ENCODE measurements around the gene ADPRHL1. TPM values are rescaled to one million over a fixed set of nuclear protein-coding genes. Genes with fewer than 3 reads are reported as not detected.

ADPRHL1 gene
- total RNA-seq, 2 experiments from 2014 or later, result 0.42 to 0.47 TPM

DNA sequence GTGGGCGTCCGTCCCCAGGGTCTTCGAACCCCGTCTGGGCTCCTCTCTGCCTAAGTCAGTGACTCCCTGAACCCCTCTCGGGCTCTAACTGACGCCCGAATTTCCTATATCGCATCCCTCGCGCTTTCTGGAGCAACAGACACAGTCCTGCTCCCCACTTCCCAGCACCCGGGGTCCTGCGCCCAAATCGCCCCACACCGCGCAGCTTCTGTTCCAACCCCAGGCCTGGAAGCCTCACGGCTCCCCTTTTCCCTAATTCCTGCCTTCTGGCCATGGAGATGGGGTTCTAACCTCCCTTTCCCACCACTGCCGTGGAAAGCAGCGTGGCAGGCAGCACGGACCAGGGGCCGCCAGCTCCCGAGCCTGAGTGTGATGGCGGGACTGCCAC lies 87.7 kb downstream of the ADPRHL1 start:
- ChIA-PET CTCF (no interaction called here), POLR2A (no interaction called here)
- ATAC-seq (ENCODE audit: poor library complexity), result no peak
- peaks cover 19% of the 10 kb centered on the region for H3K27me3 Mint-ChIP-seq
- H3K27me3 ChIP-seq (ENCODE audit: control insufficient read depth in 1 of 2, insufficient read depth in 2 of 2, low read length in 2 of 2), result peaks cover 24 to 25% of the 10 kb centered on the region in 2 experiments
- peaks cover 14% of the 10 kb centered on the region for H3K4me1 ChIP-seq (ENCODE audit: insufficient read depth, low read length)
- H3K27ac Mint-ChIP-seq, result no peak overlapping the region
- H3K4me1 Mint-ChIP-seq (ENCODE audit: low read depth), result peaks cover 8% of the 10 kb centered on the region
- H3K9me3 Mint-ChIP-seq, result no peaks in the 10 kb centered on the region
- H3K27ac ChIP-seq (ENCODE audit: low read depth in 1 of 2, low read length in 2 of 2), result no peak overlapping the region
- no peaks in the 10 kb centered on the region for H3K36me3 ChIP-seq (ENCODE audit: insufficient read depth, low read length)
- intact Hi-C loops (cut with DNase I, micrococcal nuclease), result no loop called here
- no peak overlapping the region for H3K4me3 ChIP-seq (ENCODE audit: low read length)
- H3K4me3 Mint-ChIP-seq, result peak overlapping the region; percentile 63
- no peaks in the 10 kb centered on the region for H3K36me3 Mint-ChIP-seq (ENCODE audit: low read depth)
- TF ChIP-seq, protein P1, sequence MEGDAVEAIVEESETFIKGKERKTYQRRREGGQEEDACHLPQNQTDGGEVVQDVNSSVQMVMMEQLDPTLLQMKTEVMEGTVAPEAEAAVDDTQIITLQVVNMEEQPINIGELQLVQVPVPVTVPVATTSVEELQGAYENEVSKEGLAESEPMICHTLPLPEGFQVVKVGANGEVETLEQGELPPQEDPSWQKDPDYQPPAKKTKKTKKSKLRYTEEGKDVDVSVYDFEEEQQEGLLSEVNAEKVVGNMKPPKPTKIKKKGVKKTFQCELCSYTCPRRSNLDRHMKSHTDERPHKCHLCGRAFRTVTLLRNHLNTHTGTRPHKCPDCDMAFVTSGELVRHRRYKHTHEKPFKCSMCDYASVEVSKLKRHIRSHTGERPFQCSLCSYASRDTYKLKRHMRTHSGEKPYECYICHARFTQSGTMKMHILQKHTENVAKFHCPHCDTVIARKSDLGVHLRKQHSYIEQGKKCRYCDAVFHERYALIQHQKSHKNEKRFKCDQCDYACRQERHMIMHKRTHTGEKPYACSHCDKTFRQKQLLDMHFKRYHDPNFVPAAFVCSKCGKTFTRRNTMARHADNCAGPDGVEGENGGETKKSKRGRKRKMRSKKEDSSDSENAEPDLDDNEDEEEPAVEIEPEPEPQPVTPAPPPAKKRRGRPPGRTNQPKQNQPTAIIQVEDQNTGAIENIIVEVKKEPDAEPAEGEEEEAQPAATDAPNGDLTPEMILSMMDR (IDR thresholded peaks at IDR 0.05), result no peak
- DNase-seq, result no peak
- peaks cover 0 to 24% of the 10 kb centered on the region in 2 experiments for H3K9me3 ChIP-seq (ENCODE audit: control insufficient read depth in 1 of 2, insufficient read depth in 1 of 2, low read length in 2 of 2)

DNA sequence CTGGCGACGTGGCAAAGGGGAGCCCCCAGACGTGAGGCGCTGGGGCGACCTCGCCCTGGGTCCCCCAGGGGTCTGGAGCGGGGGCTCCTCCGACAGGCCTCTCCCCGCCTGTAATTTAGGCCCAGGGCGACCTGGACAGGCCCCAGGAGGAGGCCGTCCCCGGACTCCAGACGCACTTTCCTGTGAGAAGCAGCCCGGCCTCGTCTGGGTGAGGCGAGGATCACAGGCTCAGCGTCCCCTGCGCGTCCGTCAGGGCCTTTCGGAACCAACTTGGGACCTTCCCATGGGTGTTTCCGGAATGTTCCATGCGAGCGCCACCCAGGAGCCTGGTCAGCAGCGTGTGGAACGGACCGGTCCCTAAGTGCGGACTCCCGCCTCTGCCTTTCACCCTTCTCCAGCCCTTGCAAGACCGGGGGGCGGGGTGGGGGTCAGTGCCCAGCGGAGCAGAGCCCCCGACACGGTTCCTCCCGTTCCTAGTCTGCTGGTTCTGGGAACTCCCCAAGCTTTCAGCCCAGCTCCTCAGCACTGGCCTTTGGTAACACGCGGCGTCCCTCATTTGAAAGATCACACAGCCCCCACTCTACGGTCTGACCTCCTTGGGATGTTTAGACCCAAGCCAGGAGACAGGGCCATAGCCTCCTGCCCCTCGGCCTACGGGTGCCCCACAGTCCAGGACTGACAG lies 88.2 kb downstream of the ADPRHL1 start:
- no peaks in the 10 kb centered on the region for H3K9me3 Mint-ChIP-seq
- peaks cover 8% of the 10 kb centered on the region for H3K4me1 Mint-ChIP-seq (ENCODE audit: low read depth)
- Histone ChIP-seq H3K4me1 (ENCODE audit: insufficient read depth, low read length) (peaks cover 14% of the 10 kb centered on the region), H3K4me3 (ENCODE audit: low read length) (no peak overlapping the region), H3K27me3 (ENCODE audit: control insufficient read depth in 1 of 2, insufficient read depth in 2 of 2, low read length in 2 of 2) (peaks cover 27 to 28% of the 10 kb centered on the region in 2 experiments), H3K27ac (ENCODE audit: low read depth in 1 of 2, low read length in 2 of 2) (no peak overlapping the region), H3K9me3 (ENCODE audit: control insufficient read depth in 1 of 2, insufficient read depth in 1 of 2, low read length in 2 of 2) (peaks cover 0 to 24% of the 10 kb centered on the region in 2 experiments), H3K36me3 (ENCODE audit: insufficient read depth, low read length) (no peaks in the 10 kb centered on the region)
- DNase-seq (no peak), ATAC-seq (ENCODE audit: poor library complexity) (no peak)
- intact Hi-C loops (cut with DNase I, micrococcal nuclease), result loop anchor here in 1 of 2 experiments (5.0 kb wide), 2 partner anchors 68 to 213 kb away; partner anchors contain the start of gene LAMP1
- no peak overlapping the region for H3K27ac Mint-ChIP-seq
- no peaks in the 10 kb centered on the region for H3K36me3 Mint-ChIP-seq (ENCODE audit: low read depth)
- POLR2A ChIA-PET, result no interaction called here
- TF ChIP-seq, protein P1 (IDR thresholded peaks at IDR 0.05), result no peak
- peaks cover 19% of the 10 kb centered on the region for H3K27me3 Mint-ChIP-seq
- peak overlapping the region; percentile 63 for H3K4me3 Mint-ChIP-seq
- CTCF ChIA-PET, result no interaction called here

DNA sequence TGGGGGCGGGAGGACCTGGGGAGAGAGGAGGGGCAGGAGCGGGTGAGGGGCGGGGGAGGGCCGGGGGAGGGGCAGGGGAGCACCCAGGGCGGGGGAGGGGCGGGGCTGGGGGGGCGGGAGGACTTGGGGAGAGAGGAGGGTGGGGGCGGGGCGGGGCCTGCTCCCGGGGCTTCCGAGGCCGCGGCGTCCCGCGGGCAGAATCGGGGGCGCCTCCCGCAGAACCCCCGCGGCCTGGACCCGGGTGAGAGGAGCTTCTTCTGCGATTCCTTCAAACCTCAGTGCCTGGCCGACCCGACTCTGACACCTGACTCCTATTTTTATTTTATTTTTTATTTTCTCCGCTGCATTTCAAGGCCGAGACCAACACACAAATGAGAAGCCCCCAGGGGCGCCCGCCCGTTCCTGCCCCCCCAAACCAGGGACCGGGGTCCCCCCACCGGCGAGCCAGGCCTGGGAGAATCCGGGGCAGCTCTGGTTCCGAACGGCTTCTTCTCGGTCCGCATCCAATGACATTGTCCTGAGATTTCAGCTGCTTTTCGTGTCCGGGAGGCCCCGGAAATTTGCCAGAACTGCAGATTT lies 88.9 kb downstream of the ADPRHL1 start:
- CTCF ChIA-PET, result no interaction called here
- H3K36me3 ChIP-seq (ENCODE audit: insufficient read depth, low read length), result no peaks in the 10 kb centered on the region
- intact Hi-C loops (cut with DNase I, micrococcal nuclease), result loop anchor here in 1 of 2 experiments (5.0 kb wide), 2 partner anchors 67 to 212 kb away; partner anchors contain the start of gene LAMP1
- Mint-ChIP-seq H3K4me3 (no peak overlapping the region), H3K4me1 (ENCODE audit: low read depth) (peaks cover 8% of the 10 kb centered on the region), H3K27ac (no peak overlapping the region), H3K36me3 (ENCODE audit: low read depth) (no peaks in the 10 kb centered on the region), H3K27me3 (peaks cover 19% of the 10 kb centered on the region), H3K9me3 (no peaks in the 10 kb centered on the region)
- TF ChIP-seq, protein P1 (IDR thresholded peaks at IDR 0.05), result no peak
- no peak for DNase-seq
- POLR2A ChIA-PET, result no interaction called here
- no peak for ATAC-seq (ENCODE audit: poor library complexity)
- peak overlapping the region; percentile 19 for H3K4me3 ChIP-seq (ENCODE audit: low read length)
- peaks cover 0 to 24% of the 10 kb centered on the region in 2 experiments for H3K9me3 ChIP-seq (ENCODE audit: control insufficient read depth in 1 of 2, insufficient read depth in 1 of 2, low read length in 2 of 2)
- H3K27ac ChIP-seq (ENCODE audit: low read depth in 1 of 2, low read length in 2 of 2), result no peak overlapping the region
- H3K4me1 ChIP-seq (ENCODE audit: insufficient read depth, low read length), result peaks cover 14% of the 10 kb centered on the region
- H3K27me3 ChIP-seq (ENCODE audit: control insufficient read depth in 1 of 2, insufficient read depth in 2 of 2, low read length in 2 of 2), result peaks cover 27 to 28% of the 10 kb centered on the region in 2 experiments

Measured in CD4-positive, alpha-beta T cell (primary cell).